ENCODE results near the gene ZNF234. TPM values are rescaled to one million over a fixed set of nuclear protein-coding genes. Genes with fewer than 3 reads are reported as not detected.

ZNF234 gene
- 3.3 and 3.6 TPM in 2 replicates for total RNA-seq

DNA sequence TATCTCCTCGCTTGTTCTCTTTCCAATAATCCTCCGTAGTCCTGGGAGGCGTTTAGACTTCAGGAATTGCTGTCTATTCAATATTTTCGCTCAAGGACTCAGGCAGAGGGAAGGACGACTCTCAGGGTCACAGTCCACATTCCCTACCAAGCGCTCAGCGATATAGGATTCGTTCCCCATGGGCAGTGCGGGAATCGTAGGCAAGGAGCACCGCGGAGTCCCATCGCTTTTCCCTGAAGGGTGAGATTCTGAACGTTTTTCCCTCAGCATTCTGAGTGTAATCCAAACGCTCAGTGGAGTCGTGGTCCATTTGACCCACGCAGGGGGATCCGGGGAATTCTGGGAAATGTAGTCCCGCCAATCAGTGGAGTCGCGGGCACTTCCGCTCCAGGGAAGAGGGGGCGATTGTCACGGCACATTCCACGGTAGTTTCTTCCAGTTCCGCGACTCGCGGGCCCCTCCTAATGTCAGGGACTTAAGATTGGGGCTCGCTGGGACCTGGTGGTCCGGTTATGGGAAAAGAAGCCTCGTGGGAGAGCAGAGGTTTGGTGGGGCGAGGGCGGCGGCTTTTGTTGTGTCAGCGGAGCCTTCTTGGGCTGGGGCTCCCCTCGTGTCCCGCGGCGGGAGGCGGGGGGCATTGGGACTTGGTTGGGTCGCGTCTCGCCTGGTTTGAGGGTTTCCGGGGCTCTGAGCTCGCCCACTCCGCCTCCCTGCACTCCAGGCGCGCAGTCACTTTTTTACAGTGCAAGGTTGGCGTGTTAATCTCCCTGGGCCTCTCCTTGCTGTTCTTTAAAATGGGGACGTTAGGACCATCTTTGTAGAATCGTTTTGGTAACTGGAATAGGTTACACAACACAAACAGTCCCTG is at the start of gene ZNF234:
Gene ZNF234 (plus strand): TSS at position 364 of the 868 bp plus-strand sequence. CDS start 3,079 bp downstream, outside the sequence.

GRCh38 chr19:44093931-44094765 is 47.2 kb upstream of the ZNF234 start, which contains the start of gene ZNF224:
TSS of gene ZNF224 (plus strand) at chr19:44094361. CDS start at chr19:44097874, 3,513 bp downstream.

DNA sequence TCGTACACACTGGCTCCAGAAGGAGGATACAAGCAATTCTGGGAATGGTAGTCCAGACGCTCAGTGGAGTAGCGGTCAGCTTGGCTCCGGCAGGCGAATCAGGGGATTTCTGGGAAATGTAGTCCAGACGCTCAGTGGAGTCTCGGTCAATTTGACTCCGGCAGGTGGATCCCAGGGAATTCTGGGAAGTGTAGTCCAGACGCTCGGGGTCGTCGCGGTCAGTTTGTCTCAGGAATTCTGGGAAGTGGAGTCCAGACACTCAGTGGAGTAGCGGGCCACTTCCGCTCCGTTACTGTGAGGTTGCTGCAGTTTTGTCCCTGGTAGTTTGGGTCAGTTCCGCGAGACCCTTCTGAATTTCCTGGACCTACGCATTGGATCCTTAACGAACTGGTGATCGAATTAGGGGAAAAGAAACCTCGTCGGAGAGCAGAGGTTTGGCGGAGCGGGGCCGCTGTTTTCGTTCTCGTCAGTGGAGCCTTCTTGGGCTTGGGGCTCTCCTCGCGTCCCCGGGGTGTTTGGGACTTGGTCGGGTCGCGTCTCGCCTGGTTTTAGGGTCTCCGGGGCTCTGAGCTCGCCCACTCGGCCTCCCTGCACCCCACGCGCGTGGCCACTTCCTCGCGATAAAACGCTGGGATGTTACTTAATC is 28.1 kb upstream of the ZNF234 start, which contains the start of gene ZNF225:
Gene ZNF225 (plus strand): TSS at position 262 of the 646 bp plus-strand sequence. CDS start 2,429 bp downstream, outside the sequence.

DNA sequence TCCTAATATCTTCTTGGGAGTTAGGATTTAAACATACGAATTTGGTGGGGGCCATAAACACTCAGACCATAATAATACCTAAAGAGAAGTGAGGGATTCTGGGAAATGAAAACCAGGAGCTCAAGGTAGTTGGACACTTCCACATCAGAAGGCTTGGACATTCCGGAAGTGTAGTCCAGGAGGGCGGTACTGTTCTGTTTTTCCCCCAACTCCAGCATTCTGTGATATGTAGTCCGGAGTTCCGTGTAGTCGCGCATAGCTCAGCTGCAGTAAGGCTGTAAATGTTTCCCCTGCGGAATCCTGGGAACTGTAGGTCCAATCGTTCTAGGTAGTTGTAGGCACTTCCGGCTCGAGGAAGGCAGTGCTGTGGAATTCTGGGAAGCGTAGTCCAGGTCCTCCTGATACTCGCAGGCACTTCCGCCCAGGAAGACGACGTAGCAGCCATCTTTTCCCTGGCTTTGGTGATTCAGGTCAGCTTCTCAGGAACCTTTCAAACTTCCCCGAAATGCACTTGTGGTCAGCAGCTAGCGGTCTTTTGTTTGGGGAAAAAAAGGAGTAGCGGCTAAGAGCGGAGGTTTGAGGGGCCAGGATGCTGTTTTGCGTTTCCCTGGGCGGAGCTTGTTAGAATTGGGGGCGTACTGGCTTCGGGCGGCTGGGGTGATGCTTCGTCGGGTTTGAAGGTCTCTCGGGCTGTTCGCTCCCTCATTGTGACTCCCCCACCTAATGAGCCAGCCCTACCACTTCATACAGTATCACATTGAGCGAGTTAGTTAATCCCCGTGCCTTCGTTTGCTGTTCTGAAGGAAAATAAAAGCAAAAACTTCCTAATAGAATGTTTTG is 23.5 kb downstream of the ZNF234 start, which contains the start of gene ZNF226:
Gene ZNF226 (plus strand): TSS at position 428 of the 840 bp plus-strand sequence. CDS start 4,981 bp downstream, outside the sequence.

Other genes starting within 250 kb of the ZNF234 start
- 2.7 and 5.4 TPM in 2 replicates for gene ZNF45, start 206.3 kb upstream of the ZNF234 start, total RNA-seq
- 0.79 and 1.8 TPM in 2 replicates for gene ZNF221, start 190.3 kb upstream of the ZNF234 start, total RNA-seq
- 2.8 and 4.7 TPM in 2 replicates for gene ZNF155, start 157.4 kb upstream of the ZNF234 start, total RNA-seq
- 1.3 and 1.4 TPM in 2 replicates for gene ZNF230, start 138.6 kb upstream of the ZNF234 start, total RNA-seq
- 1.3 and 4.5 TPM in 2 replicates for gene ZNF222, start 116.2 kb upstream of the ZNF234 start, total RNA-seq
- 1.9 and 2.9 TPM in 2 replicates for gene ZNF223, start 89.5 kb upstream of the ZNF234 start, total RNA-seq
- gene ZNF284, start 69.4 kb upstream of the ZNF234 start, total RNA-seq: 1.6 and 1.7 TPM in 2 replicates
- gene ZNF224, start 47.2 kb upstream of the ZNF234 start, total RNA-seq: 6.1 and 11.7 TPM in 2 replicates
- gene ZNF225, start 28.2 kb upstream of the ZNF234 start, total RNA-seq: 1.1 and 1.7 TPM in 2 replicates
- 4.9 and 9.3 TPM in 2 replicates for gene ZNF226, start 23.5 kb downstream of the ZNF234 start, total RNA-seq
- 3.1 and 4.9 TPM in 2 replicates for gene ZNF227, start 71.0 kb downstream of the ZNF234 start, total RNA-seq
- 0.07 TPM in 1 of 2 replicates, not detected in the other for gene ZNF233, start 118.3 kb downstream of the ZNF234 start, total RNA-seq
- gene ZNF235, start 163.5 kb downstream of the ZNF234 start, total RNA-seq: 0.88 and 2.0 TPM in 2 replicates
- gene ZNF112, start 215.1 kb downstream of the ZNF234 start, total RNA-seq: 1.5 and 2.2 TPM in 2 replicates